ENCODE results near the gene PLEKHF1. TPM values are rescaled to one million over a fixed set of nuclear protein-coding genes. Genes with fewer than 3 reads are reported as not detected.

PLEKHF1 gene
- total RNA-seq, 4 donors from 2014 or later: 69.1 to 164 (median 135) TPM

DNA sequence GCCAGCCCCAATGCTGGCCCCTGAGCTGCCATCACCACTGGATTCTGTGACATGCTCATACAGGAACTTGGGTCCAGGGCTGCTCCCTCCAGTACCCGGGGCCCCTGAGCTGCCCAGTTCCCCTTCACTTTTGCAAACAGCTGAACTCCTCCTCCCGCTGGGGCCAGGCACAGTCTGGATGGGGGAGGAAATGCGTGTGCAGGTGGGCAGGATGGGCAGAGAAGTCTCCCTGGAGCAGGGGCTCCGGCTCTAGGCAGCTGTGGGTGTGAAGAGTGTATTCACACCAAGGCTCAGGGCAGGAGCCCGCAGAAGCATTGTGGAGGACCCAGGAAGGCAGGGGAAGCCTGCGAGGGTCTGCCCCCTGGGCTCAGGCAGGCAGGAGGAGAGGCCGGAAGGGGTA is 46.8 kb upstream of the PLEKHF1 start:
- no peak for ATAC-seq
- Histone ChIP-seq H3K27ac (no peak overlapping the region), H3K27me3 (no peaks in the 10 kb centered on the region), H3K4me3 (no peak overlapping the region), H3K9me3 (no peaks in the 10 kb centered on the region), H3K4me1 (no peaks in the 10 kb centered on the region), H3K36me3 (peaks cover 0 to 35% of the 10 kb centered on the region in 2 donors)
- TF ChIP-seq POLR2A (IDR thresholded peaks at IDR 0.05): no peak
- TF ChIP-seq, protein P1, sequence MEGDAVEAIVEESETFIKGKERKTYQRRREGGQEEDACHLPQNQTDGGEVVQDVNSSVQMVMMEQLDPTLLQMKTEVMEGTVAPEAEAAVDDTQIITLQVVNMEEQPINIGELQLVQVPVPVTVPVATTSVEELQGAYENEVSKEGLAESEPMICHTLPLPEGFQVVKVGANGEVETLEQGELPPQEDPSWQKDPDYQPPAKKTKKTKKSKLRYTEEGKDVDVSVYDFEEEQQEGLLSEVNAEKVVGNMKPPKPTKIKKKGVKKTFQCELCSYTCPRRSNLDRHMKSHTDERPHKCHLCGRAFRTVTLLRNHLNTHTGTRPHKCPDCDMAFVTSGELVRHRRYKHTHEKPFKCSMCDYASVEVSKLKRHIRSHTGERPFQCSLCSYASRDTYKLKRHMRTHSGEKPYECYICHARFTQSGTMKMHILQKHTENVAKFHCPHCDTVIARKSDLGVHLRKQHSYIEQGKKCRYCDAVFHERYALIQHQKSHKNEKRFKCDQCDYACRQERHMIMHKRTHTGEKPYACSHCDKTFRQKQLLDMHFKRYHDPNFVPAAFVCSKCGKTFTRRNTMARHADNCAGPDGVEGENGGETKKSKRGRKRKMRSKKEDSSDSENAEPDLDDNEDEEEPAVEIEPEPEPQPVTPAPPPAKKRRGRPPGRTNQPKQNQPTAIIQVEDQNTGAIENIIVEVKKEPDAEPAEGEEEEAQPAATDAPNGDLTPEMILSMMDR (IDR thresholded peaks at IDR 0.05 in 4 of 5, conservative IDR thresholded peaks at IDR 0.05 in 1 of 5): no peak
- in situ Hi-C loops (cut with MboI; ENCODE audit: low sequenced_read_pairs in 4 of 4): loop anchor here in 2 of 4 donors (25.0 kb wide), 1 partner anchor 406 kb away; the partner anchor contains the start of gene UQCRFS1 (in 2 of the 2)
- intact Hi-C loops (cut with DNase I; ENCODE audit: low total_unique reads): no loop called here
- no peak for DNase-seq

GRCh38 chr19:29618871-29619270 is 46.4 kb upstream of the PLEKHF1 start:
- in situ Hi-C loops (cut with MboI; ENCODE audit: low sequenced_read_pairs in 4 of 4): loop anchor here in 2 of 4 donors (25.0 kb wide), 1 partner anchor 407 kb away; the partner anchor contains the start of gene UQCRFS1 (in 2 of the 2)

DNA sequence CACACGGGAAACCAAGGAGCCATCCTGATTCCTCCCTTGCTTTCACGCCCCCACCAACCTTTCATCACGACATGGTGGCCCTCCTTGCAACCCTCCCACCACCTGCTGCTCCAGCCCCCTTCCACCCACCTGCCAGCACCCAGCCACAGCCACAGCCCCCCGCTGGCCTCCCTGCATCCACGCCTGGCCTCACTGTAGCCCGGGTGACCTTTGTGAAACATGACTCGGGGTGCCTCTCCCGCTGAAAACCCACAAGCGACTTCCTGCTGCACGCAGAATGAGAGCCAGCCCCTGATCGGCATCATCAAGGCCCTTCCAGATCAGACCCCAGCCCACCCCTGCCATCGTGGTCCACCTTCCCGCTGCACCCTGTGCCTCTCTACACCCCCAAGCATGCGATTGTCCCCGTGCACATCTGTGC is 44.3 kb upstream of the PLEKHF1 start:
- Histone ChIP-seq H3K27ac (no peak overlapping the region), H3K4me1 (no peaks in the 10 kb centered on the region), H3K4me3 (no peak overlapping the region), H3K36me3 (peaks cover 0 to 10% of the 10 kb centered on the region in 2 donors), H3K9me3 (no peaks in the 10 kb centered on the region), H3K27me3 (no peaks in the 10 kb centered on the region)
- DNase-seq: no peak
- intact Hi-C loops (cut with DNase I; ENCODE audit: low total_unique reads) (no loop called here), in situ Hi-C loops (cut with MboI; ENCODE audit: low sequenced_read_pairs in 4 of 4) (loop anchor here in 2 of 4 donors (25.0 kb wide), 1 partner anchor 409 kb away; the partner anchor contains the start of gene UQCRFS1 (in 2 of the 2))
- no peak for ATAC-seq
- TF ChIP-seq, protein P1 (IDR thresholded peaks at IDR 0.05 in 4 of 5, conservative IDR thresholded peaks at IDR 0.05 in 1 of 5): no peak
- TF ChIP-seq POLR2A (IDR thresholded peaks at IDR 0.05): no peak

More at GRCh38 chr19:29618871-29619270, 46.4 kb upstream of the PLEKHF1 start:
- ATAC-seq (no peak), DNase-seq (no peak)
- TF ChIP-seq, protein P1 (IDR thresholded peaks at IDR 0.05 in 4 of 5, conservative IDR thresholded peaks at IDR 0.05 in 1 of 5): no peak
- no peak for TF ChIP-seq POLR2A (IDR thresholded peaks at IDR 0.05)
- Histone ChIP-seq H3K4me1 (no peaks in the 10 kb centered on the region), H3K27me3 (no peaks in the 10 kb centered on the region), H3K27ac (no peak overlapping the region), H3K36me3 (peaks cover 0 to 31% of the 10 kb centered on the region in 2 donors), H3K9me3 (no peaks in the 10 kb centered on the region), H3K4me3 (no peak overlapping the region)
- intact Hi-C loops (cut with DNase I; ENCODE audit: low total_unique reads): no loop called here

- Histone ChIP-seq H3K27ac (no peak overlapping the region), H3K36me3 (no peaks in the 10 kb centered on the region), H3K4me3 (no peak overlapping the region), H3K4me1 (no peaks in the 10 kb centered on the region), H3K9me3 (no peaks in the 10 kb centered on the region), H3K27me3 (no peaks in the 10 kb centered on the region)
- intact Hi-C loops (cut with DNase I; ENCODE audit: low total_unique reads) (no loop called here), in situ Hi-C loops (cut with MboI; ENCODE audit: low sequenced_read_pairs in 4 of 4) (loop anchor here in 2 of 4 donors (25.0 kb wide), 1 partner anchor 410 kb away; the partner anchor contains the start of gene UQCRFS1 (in 2 of the 2))
- no peak for ATAC-seq
- TF ChIP-seq, protein P1 (IDR thresholded peaks at IDR 0.05 in 4 of 5, conservative IDR thresholded peaks at IDR 0.05 in 1 of 5): no peak
- TF ChIP-seq POLR2A (IDR thresholded peaks at IDR 0.05): no peak
- no peak for DNase-seq
These were observed 42.8 kb upstream of the PLEKHF1 start for GRCh38 chr19:29622166-29623070.

Measured in gastrocnemius medialis (tissue), 4 donors.